HG03442 (cell line): Measurements from ENCODE around the gene MTCP1.

Source experiments
- ATAC-seq: cut with Tn5 transposase; IDR thresholded peaks from one replicate; pipeline ENCODE4 v1.9.1; 2021; ENCODE audit warnings: mild to moderate bottlenecking, moderate library complexity; ENCODE audit not compliant: unreplicated experiment

The MTCP1 gene

DNA sequence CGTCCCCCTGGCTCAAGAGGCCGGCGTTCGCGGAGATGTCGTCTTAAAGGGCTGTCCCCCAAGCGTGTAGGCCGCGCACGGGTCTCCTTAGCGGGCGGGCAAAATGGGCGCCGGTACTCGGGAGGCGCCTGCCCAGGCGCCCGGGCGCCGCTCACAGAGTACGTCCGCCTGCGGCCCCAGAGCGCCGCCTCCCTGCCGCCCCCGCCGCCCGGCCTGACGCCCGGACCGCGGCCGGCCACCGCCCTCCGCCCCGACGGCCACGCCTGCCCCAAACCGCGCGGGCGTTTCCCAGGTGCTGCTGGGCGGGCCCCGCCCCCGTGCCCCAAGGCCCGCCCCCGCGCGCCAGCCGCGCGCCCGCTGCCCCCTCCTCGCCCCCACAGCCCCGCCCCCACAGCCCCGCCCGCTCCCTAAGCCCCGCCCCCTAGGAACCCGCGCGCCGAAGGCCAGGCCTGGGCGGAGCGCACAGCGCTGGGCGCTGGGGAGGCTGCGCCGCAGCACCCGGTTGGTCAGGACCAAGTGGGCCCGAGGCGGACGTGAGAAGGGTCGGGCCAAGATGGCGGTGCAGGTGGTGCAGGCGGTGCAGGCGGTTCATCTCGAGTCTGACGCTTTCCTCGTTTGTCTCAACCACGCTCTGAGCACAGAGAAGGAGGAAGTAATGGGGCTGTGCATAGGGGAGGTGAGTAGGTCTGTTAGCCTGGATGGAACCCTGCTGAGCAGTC lies at the start of gene MTCP1, which contains the start of the genes BRCC3 and CMC4:
Gene MTCP1, minus strand, starts transcription at position 162 of the 719 bp plus-strand sequence. CDS start 5,126 bp downstream, outside the sequence.
Gene BRCC3, plus strand, starts transcription at position 534 of the 719 bp plus-strand sequence. Its CDS starts 20 bp downstream, at position 554.
Gene CMC4, minus strand, starts transcription at position 162 of the 719 bp plus-strand sequence. CDS start 7,113 bp downstream, outside the sequence.
- peak; percentile 85 for ATAC-seq

- no peak for ATAC-seq
These were observed 44.4 kb upstream of the MTCP1 start for GRCh38 chrX:155115174-155115819.

DNA sequence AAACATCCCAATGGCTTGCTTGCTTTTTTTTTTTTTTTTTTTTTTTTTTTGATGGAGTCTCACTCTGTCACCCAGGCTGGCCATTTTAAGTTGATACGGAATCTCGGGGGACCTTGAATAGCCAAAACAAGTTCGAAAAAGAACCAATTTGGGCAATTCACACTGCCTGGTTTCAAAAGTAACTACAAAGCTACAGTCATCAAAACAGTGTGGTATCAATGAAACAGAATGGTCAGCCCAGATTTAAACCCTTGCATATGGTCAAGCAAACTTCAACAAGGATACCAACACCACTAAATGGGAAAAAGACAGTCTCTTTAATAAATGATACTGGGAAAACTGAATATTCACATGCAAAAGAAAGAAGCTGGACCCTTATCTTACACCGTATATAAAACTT lies 42.2 kb upstream of the MTCP1 start:
- ATAC-seq: no peak

DNA sequence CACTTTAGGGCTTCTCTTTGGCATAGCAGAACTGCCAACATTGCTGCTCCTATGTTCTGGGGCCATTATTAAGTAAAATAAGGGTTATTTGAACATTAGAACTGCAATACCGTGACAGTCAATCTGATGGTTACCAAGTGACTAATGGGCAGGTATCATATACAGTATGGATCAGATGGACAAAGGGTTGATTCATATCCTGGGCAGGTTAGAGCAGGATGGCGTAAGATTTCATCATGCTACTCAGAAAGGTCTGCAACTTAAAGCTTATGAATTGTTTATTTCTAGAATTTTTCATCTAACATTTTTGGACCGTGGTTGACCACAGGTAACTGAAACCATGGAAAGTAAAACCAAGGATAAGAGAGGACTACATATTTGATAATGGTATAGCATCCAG lies 41.2 kb upstream of the MTCP1 start:
- ATAC-seq: no peak

- ATAC-seq: no peak
These were observed 37.5 kb upstream of the MTCP1 start for GRCh38 chrX:155108427-155108826.

DNA sequence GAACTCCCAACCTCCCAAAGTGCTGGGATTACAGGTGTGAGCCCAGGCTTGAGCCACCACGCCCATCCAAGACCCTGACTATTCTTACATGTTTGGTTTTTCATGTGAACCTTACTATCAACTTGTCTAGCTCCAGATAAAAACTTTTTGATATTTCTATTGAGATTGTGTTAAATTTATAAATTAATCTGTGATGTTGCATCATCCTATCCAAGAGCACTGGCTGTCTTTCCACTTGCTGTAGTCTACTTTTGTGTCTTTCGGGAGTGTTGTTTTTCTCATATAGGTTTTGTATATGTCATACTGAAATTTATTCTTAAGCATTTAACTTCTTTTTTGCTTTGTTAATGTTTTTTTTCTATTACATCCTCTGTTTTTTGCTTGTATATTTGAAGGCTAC lies 35.0 kb upstream of the MTCP1 start:
- no peak for ATAC-seq

DNA sequence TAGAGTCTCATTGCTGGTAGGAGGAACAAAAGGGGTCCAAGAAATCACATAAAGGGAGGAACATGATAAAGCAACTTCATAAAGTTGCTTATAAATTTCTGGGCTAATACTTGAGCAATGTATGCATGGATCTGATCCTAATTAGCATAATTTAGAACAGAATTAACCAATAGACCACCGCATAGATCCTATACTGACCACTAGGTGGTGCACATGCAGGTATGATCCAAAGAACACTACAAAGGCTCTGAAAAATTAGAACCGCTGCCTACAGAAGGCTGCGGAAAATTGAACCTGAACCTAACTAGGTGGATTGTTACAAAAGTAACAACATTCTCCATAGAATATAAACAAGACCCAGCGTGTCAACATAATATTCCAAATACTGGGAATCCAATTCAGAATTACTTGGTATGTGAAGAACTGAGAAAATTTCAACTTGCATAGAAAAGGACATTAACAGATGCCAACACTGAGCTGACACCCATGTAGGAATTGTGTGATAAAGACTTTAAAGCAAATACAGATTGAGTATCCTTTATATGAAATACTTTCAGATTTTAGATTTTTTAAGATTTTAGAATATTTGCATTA lies 23.6 kb upstream of the MTCP1 start:
- no peak for ATAC-seq

DNA sequence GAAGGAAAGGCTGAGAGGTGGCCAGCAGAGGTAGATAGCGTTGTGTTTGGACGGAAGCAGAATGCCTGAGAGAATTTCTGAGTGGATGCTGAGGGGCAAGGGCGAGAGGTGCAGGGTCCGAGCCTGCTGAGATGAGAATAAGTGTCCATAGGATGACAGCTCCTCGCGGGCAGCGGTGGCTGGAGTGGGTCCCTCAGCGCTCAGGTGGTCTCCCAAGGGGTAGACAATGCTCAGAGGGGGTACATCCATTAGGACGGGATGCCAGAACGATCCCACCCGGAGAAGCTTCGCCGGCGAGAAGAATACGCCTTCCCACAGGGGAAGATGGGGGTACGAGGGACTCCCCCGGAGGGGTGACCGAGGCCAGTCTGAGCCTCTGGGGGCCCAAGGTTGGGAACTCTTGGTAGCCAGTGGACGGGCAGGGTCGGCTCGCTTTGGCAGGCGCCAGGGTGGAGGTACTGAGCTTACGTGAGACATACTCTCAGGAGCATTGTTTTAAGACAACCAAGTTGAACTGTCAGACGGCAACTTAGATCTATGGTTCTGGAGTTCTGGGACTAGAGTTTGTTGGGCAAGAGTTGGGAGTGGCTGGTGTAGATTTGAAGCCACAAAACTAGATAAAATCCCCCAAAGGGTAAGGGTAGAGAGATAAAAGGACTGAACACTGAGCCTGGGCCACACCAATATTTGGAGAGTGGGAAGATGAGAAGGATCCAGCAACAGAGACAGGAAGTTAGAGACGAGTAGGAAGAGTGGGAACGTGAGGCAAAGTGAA lies 16.2 kb upstream of the MTCP1 start:
- ATAC-seq: no peak

- ATAC-seq: no peak
These were observed 15.4 kb upstream of the MTCP1 start for GRCh38 chrX:155086202-155086840.

DNA sequence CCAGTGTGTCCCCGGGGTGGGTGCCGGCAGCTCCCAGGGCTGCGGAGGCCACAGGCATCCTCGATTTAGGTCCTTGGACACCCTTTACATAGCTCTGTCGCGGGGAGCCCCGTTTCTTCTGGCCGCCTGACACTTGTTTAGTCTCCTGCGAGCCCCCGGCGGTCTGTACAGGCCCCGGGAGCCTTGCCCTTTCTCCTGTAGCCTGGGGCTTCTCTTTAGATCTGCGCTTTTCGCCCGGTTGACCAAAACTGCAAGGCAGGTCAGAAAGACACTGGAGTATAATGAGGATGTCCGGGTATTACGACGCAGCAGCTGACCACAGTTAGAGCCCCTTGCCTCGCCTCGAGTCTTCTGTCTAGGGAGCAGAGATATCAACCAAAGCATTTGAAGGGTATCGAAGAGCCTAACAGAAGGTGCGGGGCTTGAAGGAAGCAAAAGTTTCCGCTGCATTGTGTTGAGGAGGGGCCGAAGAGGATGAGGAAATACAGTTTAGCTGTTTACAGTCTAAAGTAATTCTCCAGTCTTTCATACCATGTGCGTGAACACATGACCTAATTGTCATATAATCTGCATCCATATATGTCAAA lies 851 bp upstream of the MTCP1 start:
- peak; percentile 5 for ATAC-seq

- peak; percentile 19 for ATAC-seq
These were observed 317 bp downstream of the MTCP1 start for GRCh38 chrX:155070663-155070974.

- no peak for ATAC-seq
These were observed 898 bp downstream of the MTCP1 start for GRCh38 chrX:155070038-155070437.

- ATAC-seq: no peak
These were observed 1.5 kb downstream of the MTCP1 start for GRCh38 chrX:155069414-155069813.

- ATAC-seq: no peak
These were observed 2.8 kb downstream of the MTCP1 start for GRCh38 chrX:155068165-155068564.

DNA sequence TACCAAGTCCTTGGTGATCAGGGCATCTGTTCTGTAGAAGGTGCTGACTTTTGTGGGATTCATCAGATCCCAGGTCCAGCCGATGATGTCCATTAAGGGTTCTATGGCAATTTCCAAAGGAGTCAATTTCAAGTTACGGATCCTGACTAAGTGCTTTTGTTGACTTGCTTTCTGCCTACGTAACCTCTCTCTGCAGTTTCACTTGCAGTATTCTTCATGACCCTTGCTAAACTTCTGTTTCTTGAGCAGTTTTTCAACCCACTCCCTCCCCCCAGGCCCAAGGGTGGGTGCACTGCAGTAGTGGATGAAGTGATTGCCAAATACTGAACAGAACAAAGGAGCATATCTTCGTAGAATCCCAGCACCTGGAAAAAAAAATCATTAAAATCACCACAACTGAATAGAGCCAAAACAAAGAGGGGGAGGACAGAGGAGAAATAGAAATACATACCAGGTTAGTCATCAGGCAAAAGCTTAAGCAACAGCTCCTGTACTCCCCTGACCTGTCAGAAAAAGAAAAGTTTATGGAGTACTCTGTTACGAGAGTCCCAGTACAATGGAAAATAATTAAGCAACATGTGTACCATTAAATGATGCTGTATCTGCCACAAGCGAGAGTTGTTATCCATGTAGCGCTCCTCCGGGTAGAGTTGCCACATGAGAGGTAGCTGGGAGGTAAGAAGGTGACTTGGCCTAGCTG lies 5.8 kb downstream of the MTCP1 start:
- ATAC-seq: no peak

DNA sequence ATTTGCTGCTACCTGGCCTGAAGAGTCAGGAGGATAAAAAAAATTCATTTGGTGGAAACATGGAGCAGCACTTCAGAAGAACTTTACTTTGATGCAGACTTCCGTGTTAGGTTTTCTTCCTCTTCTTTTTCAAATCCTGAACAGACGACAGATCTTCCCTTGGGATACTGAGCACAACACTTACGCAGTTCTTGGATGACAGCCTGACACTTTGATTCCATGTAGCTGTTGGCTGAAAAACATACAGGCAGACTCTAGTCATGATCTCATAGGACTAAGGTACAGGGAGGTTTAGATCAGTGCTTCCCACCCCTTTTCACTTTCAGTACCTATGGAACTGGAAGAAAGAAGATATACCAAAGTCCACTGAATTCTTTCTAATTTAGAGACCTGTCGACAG lies 9.2 kb downstream of the MTCP1 start:
- no peak for ATAC-seq

- ATAC-seq: peak; percentile 69
These were observed 13.8 kb downstream of the MTCP1 start for GRCh38 chrX:155056877-155057792.

- no peak for ATAC-seq
These were observed 14.5 kb downstream of the MTCP1 start for GRCh38 chrX:155056471-155056870.

- no peak for ATAC-seq
These were observed 15.4 kb downstream of the MTCP1 start for GRCh38 chrX:155055494-155055893.
